ENCODE results near the gene GNRH2.
A peak's percentile ranks its signal among the peaks of the same experiment; 100 is the strongest.
"Not testable (repeated sequence)": the region's sequence is repeated elsewhere in the genome, so short reads cannot be mapped to it uniquely, and the experiment has no call there.

Gene GNRH2

DNA sequence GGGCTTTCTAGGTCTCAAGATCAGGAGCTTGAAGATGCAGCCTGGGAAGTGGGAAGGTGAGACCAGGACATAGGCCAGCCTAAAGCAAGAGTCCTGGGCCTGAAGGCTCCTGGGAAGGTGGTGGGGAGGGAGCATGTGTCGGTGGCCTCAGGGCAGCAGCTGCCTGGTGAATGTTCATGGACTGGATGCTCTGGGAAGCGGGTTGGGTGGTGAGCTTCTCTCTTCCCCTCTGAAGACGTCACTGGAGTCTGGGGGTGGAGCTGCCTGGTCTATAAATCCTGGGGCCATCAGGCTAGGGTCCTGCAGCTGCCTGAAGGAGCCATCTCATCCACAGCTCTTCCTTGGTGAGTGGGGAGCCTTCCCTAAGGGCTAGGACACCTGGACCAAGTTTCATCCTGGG lies at the start of gene GNRH2:
GNRH2 (plus strand) TSS at position 301 of the 400 bp plus-strand sequence. CDS start 793 bp downstream, outside the sequence.
- no peak for FAIRE-seq

DNA sequence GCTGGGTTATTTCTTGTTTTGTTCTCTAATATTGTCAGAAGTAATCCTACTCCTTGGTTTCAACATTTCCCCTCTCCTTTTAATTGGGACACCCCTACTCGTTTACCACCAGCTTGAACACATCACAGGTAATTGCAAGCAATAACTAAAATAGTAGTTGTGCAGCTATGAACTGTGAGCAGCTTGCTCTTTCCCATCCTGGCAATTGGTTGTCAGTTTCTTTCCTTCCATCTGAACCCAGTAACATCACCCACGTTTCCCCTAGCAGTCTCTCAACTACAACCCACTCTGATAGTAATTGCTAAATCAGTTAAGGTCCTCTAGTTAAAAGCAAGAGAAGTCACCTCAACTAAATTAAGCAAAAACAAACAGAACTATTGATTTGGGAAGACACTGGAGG lies 47.6 kb upstream of the GNRH2 start:
- no peak for FAIRE-seq

- no peak for FAIRE-seq
These were observed 44.7 kb upstream of the GNRH2 start for GRCh38 chr20:2998728-2999127.

DNA sequence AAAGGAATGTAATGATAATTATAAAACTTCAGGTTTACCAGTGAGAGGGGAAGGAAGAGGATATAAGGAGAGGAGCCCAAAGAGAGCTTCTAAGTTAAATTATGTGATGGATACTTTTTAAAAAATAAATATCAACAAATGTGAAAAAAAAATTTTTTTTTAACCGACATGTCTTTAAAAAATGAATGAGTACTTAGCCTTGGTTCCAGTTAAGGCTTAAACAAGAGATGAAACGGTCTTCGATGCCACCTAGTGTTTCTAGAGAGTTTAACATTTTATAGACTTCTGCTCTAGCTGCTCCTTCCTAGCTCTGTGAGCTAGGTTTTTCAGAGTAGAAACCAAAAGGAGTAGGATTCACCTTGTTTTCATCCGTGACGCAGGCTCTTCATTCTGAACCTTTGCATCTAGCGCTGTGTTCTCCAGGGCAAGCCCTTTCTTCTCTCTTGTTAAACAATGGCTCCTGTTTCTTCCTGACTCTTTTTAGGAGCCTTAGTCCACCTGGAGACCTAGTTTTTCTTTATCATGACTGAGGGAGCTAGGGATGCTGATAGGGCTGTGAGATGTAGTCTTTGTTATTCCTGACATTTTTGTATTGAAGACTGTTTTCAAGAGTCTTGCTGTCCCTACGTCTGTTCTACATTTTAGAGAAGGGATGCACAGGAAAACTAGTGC lies 42.4 kb upstream of the GNRH2 start:
- FAIRE-seq: peak; percentile 75

- no peak for FAIRE-seq
These were observed 40.0 kb upstream of the GNRH2 start for GRCh38 chr20:3003416-3003815.

DNA sequence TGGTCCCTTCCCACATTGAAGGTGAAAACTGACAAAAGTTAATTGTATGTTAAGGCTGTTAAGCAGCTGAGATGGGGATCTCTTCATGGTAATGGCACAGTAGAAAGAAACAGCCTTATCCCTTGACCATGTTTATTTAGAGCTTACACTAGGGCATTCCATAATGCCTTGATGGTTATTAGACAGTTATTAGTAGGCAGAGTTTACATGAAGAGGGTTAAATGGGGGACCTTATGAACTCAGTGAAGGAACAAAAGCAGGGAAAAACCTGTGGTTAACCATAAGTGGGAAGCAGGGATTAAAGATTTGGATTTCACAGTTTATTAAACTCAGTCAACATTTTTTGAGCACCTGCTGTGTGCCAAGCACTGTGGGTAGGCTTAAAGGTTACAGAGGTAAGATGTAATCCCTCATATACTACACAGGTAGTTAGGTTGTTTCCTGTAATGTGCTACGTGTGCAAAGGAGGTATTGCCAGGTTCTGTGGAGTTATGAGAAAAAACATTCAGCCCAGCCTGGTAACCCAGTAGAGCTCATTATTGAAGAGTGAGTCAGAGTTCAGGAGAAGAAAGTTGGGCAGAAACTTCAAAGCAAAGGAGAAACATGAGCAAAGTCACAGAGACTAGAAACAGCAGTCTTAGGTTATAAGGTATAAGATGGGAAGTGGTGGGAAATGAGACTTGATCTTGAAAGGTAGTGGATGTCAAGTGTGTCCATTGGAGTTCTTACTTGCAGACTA lies 32.3 kb upstream of the GNRH2 start:
- no peak for FAIRE-seq

GRCh38 chr20:3011752-3012151 lies 31.7 kb upstream of the GNRH2 start:
- FAIRE-seq: no peak

GRCh38 chr20:3013771-3014170 lies 29.7 kb upstream of the GNRH2 start:
- FAIRE-seq: no peak

DNA sequence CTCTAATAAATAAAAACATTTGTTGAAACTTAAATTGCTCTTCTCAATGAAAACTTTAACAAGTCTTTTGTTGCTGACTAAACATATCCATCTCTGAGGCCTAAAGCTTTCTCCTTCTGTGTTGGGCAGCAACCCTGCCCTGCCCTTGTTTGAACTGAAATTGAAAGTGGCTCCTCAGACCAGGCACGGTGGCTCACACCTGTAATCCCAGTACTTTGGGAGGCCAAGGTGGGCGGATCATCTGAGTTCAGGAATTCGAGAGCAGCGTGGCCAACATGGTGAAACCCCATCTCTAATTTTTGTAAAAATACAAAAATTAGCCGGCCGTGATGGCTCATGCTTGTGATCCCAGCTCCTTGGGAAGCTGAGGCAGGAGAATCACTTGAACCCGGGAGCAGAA lies 29.2 kb upstream of the GNRH2 start:
- no peak for FAIRE-seq

- no peak for FAIRE-seq
These were observed 28.8 kb upstream of the GNRH2 start for GRCh38 chr20:3014662-3015061.

DNA sequence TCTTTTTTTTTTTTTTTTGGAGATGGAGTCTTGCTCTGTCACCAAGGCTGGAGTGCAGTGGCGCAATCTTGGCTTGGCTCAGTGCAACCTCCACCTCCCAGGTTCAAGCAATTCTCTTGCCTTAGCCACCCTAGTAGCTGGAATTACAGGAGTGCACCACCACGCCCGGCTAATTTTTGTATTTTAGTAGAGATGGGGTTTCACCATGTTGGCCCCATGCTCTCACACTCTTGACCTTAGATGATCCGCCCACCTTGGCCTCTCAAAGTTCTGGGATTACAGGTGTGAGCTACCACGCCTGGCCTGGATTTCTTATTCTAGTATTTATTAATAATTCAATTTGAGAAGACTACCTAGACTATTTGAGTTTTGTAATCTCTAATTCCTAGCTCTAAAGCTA lies 28.1 kb upstream of the GNRH2 start:
- not testable (repeated sequence) for FAIRE-seq

DNA sequence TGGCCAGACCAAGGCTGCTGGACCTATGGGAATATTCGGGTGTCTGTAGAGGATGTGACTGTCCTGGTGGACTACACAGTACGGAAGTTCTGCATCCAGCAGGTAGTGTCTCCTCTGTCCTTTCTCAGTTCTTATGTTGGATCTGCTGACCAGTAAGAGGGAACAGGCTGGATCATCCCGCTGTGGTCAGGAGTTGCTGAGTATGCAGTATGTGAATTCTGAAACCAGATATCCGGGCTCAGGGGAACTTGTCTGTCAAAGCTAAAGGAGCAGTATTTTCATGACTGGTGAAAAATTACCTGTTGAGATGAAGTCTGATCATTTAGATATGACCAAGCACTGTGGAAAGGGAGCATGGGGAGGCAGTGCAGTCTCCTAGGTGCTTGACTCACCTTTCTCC lies 22.1 kb upstream of the GNRH2 start:
- FAIRE-seq: no peak

GRCh38 chr20:3021777-3022176 lies 21.6 kb upstream of the GNRH2 start:
- no peak for FAIRE-seq

DNA sequence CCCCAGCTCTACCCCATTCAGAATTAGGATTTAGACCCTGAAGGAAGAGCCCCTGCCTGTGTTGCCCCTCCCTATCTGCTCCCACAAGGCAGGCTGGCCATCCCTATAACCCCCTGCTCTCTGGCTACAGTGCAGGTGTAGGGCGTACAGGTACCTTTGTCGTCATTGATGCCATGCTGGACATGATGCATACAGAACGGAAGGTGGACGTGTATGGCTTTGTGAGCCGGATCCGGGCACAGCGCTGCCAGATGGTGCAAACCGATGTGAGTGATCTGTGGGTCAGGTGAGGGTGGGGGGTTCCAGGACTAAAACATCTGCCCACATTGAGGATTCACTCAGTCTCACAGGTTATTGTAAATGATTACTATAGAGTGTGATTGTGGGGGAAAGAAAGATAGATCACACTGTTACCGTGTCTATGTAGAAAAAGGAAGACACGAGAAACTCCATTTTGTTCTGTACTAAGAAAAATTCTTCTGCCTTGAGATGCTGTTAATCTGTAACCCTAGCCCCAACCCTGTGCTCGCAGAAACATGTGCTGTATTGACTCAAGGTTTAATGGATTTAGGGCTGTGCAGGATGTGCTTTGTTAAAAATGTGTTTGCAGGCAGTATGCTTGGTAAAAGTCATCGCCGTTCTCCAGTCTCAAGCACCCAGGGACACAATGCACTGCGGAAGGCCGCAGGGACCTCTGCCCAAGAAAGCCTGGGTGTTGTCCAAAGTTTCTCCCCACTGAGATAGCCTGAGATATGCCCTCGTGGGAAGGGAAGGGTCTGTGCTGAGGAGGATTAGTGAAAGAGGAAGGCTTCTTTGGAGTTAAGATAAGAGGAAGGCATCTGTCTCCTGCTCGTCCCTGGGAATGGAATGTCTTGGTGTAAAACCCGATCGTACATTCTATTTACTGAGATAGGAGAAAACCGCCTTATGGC lies 20.6 kb upstream of the GNRH2 start:
- not testable (repeated sequence) for FAIRE-seq

DNA sequence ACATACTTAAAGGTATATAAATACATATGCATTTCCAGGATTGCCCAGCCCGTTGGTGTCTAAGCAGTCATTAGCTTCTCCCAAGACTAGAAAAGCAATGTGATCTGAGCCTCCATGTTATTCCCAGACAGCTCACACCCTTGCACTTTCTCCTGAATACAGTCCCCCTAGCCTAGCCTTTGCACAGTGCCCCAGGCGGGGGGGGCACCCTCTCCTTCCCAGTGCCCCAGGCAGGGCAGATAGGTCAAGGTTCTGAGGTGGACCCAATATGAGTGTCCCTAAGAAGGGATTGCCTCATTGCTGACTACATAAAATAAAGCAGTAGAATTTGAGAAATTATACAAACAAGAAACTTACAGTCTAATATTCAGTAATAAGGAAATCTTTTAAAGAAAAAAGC lies 15.4 kb upstream of the GNRH2 start:
- no peak for FAIRE-seq

GRCh38 chr20:3031524-3032147 lies 11.8 kb upstream of the GNRH2 start:
- no peak for FAIRE-seq

GRCh38 chr20:3032624-3033023 lies 10.8 kb upstream of the GNRH2 start:
- FAIRE-seq: no peak

- FAIRE-seq: no peak
These were observed 5.8 kb upstream of the GNRH2 start for GRCh38 chr20:3037654-3038053.

GRCh38 chr20:3038454-3038853 lies 5.0 kb upstream of the GNRH2 start:
- FAIRE-seq: no peak

GRCh38 chr20:3039426-3039825 lies 4.0 kb upstream of the GNRH2 start:
- no peak for FAIRE-seq

DNA sequence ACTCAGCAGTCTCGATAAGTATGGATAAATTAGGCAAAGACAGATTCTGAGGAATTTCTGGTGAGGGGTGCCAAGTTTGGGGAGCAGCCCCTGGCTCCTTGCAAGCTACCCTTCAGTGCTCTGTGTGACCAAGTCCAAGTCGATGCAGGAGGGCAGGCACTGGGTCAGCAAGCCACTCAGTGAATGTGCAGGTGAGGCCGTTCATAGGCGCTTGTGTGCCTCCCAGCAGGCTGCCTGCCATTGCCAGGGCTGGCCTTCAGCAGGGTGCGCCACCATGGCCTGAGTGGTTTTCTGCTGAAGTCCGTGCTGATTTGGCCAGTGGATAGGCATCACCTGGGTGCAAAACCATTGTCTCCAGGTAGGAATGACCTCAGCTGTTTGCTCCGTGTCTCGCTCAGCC lies 3.3 kb upstream of the GNRH2 start:
- FAIRE-seq: no peak

- FAIRE-seq: no peak
These were observed 1.5 kb upstream of the GNRH2 start for GRCh38 chr20:3041854-3042409.

DNA sequence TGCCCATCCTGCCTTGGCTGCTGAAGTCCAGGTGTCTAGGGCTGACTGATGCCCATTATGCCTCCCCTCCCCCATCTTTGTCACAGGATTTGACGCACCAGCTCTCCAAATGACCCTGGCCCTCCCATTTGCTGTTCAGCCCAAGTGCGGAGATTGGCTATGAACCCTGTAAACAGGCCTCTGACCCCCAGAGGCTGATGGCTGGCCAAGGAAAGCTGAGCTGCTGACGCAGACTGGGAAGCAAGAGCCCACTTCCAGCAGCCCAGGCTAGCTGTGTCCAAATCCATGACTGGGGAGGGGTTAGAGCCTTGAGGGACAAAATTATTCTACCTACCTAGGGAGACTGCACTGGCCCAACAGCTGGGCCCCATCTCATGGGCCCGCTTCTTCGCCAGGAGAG lies 797 bp upstream of the GNRH2 start:
- FAIRE-seq: no peak

Data from colon (tissue), 2 donors.